Trophoblast cell (in vitro differentiated cells and primary cell): ENCODE results near the gene RNF175.
A peak's percentile ranks its signal among the peaks of the same experiment; 100 is the strongest.

Experiments
- DNase-seq, 2 donors: peaks; one replicate each; pipeline ENCODE4 v3.0.0-alpha.2; 2016
- H2AFZ ChIP-seq: 2 replicates; pipeline ENCODE4 v1.6.1; 2013; ENCODE audit warnings: low read length, moderate library complexity, mild to moderate bottlenecking; ENCODE audit not compliant: insufficient read depth, poor library complexity
- H2AK5ac ChIP-seq: 2 replicates; pipeline ENCODE4 v1.6.1; 2013; ENCODE audit warnings: mild to moderate bottlenecking, low read length
- H2BK120ac ChIP-seq: 2 replicates; pipeline ENCODE4 v1.6.1; 2013; ENCODE audit warnings: low read length, mild to moderate bottlenecking, moderate library complexity; ENCODE audit not compliant: insufficient read depth, poor library complexity
- H2BK12ac ChIP-seq: 2 replicates; pipeline ENCODE4 v1.6.1; 2013; ENCODE audit warnings: mild to moderate bottlenecking, low read length, moderate library complexity
- H2BK5ac ChIP-seq: 2 replicates; pipeline ENCODE4 v1.6.1; 2013; ENCODE audit warnings: low read length, low read depth, moderate library complexity, mild to moderate bottlenecking; ENCODE audit not compliant: poor library complexity
- H3K14ac ChIP-seq: 2 replicates; pipeline ENCODE4 v1.6.1; 2013; ENCODE audit warnings: mild to moderate bottlenecking, low read length
- H3K18ac ChIP-seq: 2 replicates; pipeline ENCODE4 v1.6.1; 2013; ENCODE audit warnings: mild to moderate bottlenecking, low read length
- H3K23ac ChIP-seq: 2 replicates; pipeline ENCODE4 v1.6.1; 2013; ENCODE audit warnings: low read length
- H3K27ac ChIP-seq: 2 replicates; pipeline ENCODE4 v1.5.1; 2013; ENCODE audit warnings: low read depth, mild to moderate bottlenecking, inconsistent platforms, low read length, moderate library complexity
- H3K27me3 ChIP-seq: 2 replicates; pipeline ENCODE4 v1.6.1; 2013; ENCODE audit warnings: inconsistent platforms, mild to moderate bottlenecking, low read length, moderate library complexity; ENCODE audit not compliant: insufficient read depth
- H3K36me3 ChIP-seq, 2 experiments: 1 replicate in 1 of 2; 2 replicates in 1 of 2; pipeline ENCODE4 v1.6.1; 2013; ENCODE audit warnings: low read length in 2 of 2, mild to moderate bottlenecking in 2 of 2, moderate library complexity in 1 of 2; ENCODE audit not compliant: insufficient read depth in 2 of 2, control insufficient read depth in 1 of 2
- H3K4ac ChIP-seq: 2 replicates; pipeline ENCODE4 v1.6.1; 2013; ENCODE audit warnings: low read depth, mild to moderate bottlenecking, low read length, moderate library complexity
- H3K4me1 ChIP-seq, 2 experiments: 1 replicate in 1 of 2; 2 replicates in 1 of 2; pipeline ENCODE4 v1.6.1; 2013; ENCODE audit warnings: low read length in 2 of 2, mild to moderate bottlenecking in 2 of 2, moderate library complexity in 1 of 2; ENCODE audit not compliant: insufficient read depth in 2 of 2, control insufficient read depth in 1 of 2
- H3K4me2 ChIP-seq: 2 replicates; pipeline ENCODE4 v1.6.1; 2013; ENCODE audit warnings: inconsistent platforms, mild to moderate bottlenecking, low read length, moderate library complexity
- H3K4me3 ChIP-seq: 2 replicates; pipeline ENCODE4 v1.5.1; 2013; ENCODE audit warnings: mild to moderate bottlenecking, low read depth, low read length, inconsistent platforms
- H3K79me1 ChIP-seq: one replicate; pipeline ENCODE4 v1.6.1; 2013; ENCODE audit warnings: low read length
- H3K79me2 ChIP-seq: 2 replicates; pipeline ENCODE4 v1.6.1; 2013; ENCODE audit warnings: low read length, mild to moderate bottlenecking; ENCODE audit not compliant: control insufficient read depth, insufficient read depth, poor library complexity
- H3K9ac ChIP-seq: 2 replicates; pipeline ENCODE4 v1.6.1; 2013; ENCODE audit warnings: mild to moderate bottlenecking, low read length
- H3K9me3 ChIP-seq: 2 replicates; pipeline ENCODE4 v1.6.1; 2013; ENCODE audit warnings: low read depth, mild to moderate bottlenecking, control low read depth, inconsistent platforms, low read length; ENCODE audit not compliant: insufficient read depth
- H4K12ac ChIP-seq: 2 replicates; pipeline ENCODE4 v1.6.1; 2013; ENCODE audit warnings: low read depth, mild to moderate bottlenecking, low read length, moderate library complexity
- H4K8ac ChIP-seq: 2 replicates; pipeline ENCODE4 v1.6.1; 2013; ENCODE audit warnings: low read depth, mild to moderate bottlenecking, low read length, moderate library complexity
- H4K91ac ChIP-seq: one replicate; pipeline ENCODE4 v1.6.1; 2013; ENCODE audit warnings: low read depth, mild to moderate bottlenecking, low read length, moderate library complexity
- WGBS: extraction: QIAGEN DNeasy Blood & Tissue Kit; methylation state at CpG from one replicate; pipeline ENCODE4 v1.1.7; 2013; ENCODE audit warnings: missing lambda C conversion rate; ENCODE audit not compliant: insufficient read length, insufficient coverage; ENCODE audit errors: extremely low coverage; 5-methylcytosine and 5-hydroxymethylcytosine counted together

Gene RNF175

DNA sequence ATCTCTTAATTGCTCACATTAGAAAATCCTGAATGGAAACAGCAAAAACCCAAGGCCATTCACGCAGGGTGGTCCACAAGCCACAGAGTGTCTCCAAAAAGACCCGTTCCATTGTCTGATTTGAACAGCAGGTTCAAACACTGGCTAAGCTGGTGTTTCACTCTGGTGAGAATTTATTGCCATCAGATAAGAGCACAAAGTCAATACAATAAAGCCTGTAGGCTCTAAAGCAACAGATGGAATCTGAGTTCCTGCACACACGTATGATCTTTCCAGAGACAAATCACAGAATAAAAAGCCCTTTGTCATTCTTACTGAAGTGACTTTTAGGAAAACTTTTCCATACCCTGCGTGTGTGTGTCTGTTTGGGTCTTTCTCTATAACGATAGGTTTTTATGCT lies 34.2 kb upstream of the RNF175 start:
- Histone ChIP-seq H3K9ac (no peak overlapping the region), H2BK12ac (no peak overlapping the region), H4K8ac (no peak overlapping the region), H3K27me3 (peaks cover 19% of the 10 kb centered on the region), H3K23ac (no peak overlapping the region), H3K4me3 (no peak overlapping the region), H2AFZ (no peak overlapping the region), H2AK5ac (no peak overlapping the region), H3K9me3 (no peaks in the 10 kb centered on the region), H3K18ac (no peak overlapping the region), H3K4me2 (no peak overlapping the region), H3K14ac (no peak overlapping the region), H3K27ac (no peak overlapping the region), H3K4me1 (peaks cover 32 to 34% of the 10 kb centered on the region in 2 experiments), H4K91ac (no peak overlapping the region), H3K4ac (no peak overlapping the region), H4K12ac (no peak overlapping the region), H2BK120ac (no peak overlapping the region), H3K36me3 (no peaks in the 10 kb centered on the region), H3K79me2 (peaks cover 2% of the 10 kb centered on the region), H3K79me1 (peaks cover 8% of the 10 kb centered on the region), H2BK5ac (no peak overlapping the region)
- no peak for DNase-seq
- no CpG with 5 or more reads among the region's 5 CpGs for WGBS

GRCh38 chr4:153792618-153793247 lies 32.9 kb upstream of the RNF175 start:
- peak overlapping the region; percentile 69 for H4K12ac ChIP-seq
- peak overlapping the region; percentile 77 for H2BK12ac ChIP-seq
- peaks cover 2% of the 10 kb centered on the region for H3K79me2 ChIP-seq
- peak overlapping the region; percentile 50 for H2AFZ ChIP-seq
- no peak for DNase-seq
- H2BK5ac ChIP-seq, result peak overlapping the region; percentile 29
- no peak overlapping the region for H3K27ac ChIP-seq
- no CpG with 5 or more reads among the region's 39 CpGs for WGBS
- H3K4me3 ChIP-seq, result peak overlapping the region; percentile 66
- H3K36me3 ChIP-seq, result no peaks in the 10 kb centered on the region
- peaks cover 8% of the 10 kb centered on the region for H3K79me1 ChIP-seq
- H3K4me2 ChIP-seq, result peak overlapping the region; percentile 57
- peaks cover 2% of the 10 kb centered on the region for H3K9me3 ChIP-seq
- H4K91ac ChIP-seq, result peak overlapping the region; percentile 85
- peaks cover 32% of the 10 kb centered on the region for H3K27me3 ChIP-seq
- peak overlapping the region; percentile 73 for H2BK120ac ChIP-seq
- no peak overlapping the region for H3K23ac ChIP-seq
- peak overlapping the region; percentile 61 for H3K9ac ChIP-seq
- no peak overlapping the region for H2AK5ac ChIP-seq
- H3K18ac ChIP-seq, result peak overlapping the region; percentile 88
- H4K8ac ChIP-seq, result peak overlapping the region; percentile 86
- no peak overlapping the region for H3K4ac ChIP-seq
- peaks cover 41 to 43% of the 10 kb centered on the region in 2 experiments for H3K4me1 ChIP-seq
- H3K14ac ChIP-seq, result peak overlapping the region; percentile 71

GRCh38 chr4:153791746-153792617 lies 32.2 kb upstream of the RNF175 start:
- H3K4ac ChIP-seq, result no peak overlapping the region
- H2BK12ac ChIP-seq, result peak overlapping the region; percentile 1
- no peak overlapping the region for H3K9ac ChIP-seq
- H3K4me2 ChIP-seq, result peak overlapping the region; percentile 57
- H3K27ac ChIP-seq, result no peak overlapping the region
- H2AFZ ChIP-seq, result peak overlapping the region; percentile 5
- peaks cover 8% of the 10 kb centered on the region for H3K79me1 ChIP-seq
- no CpG with 5 or more reads among the region's 37 CpGs for WGBS
- H3K9me3 ChIP-seq, result peaks cover 2% of the 10 kb centered on the region
- H2BK120ac ChIP-seq, result peak overlapping the region; percentile 23
- H2AK5ac ChIP-seq, result no peak overlapping the region
- H3K4me3 ChIP-seq, result peak overlapping the region; percentile 5
- H3K79me2 ChIP-seq, result peaks cover 2% of the 10 kb centered on the region
- peak overlapping the region; percentile 15 for H3K18ac ChIP-seq
- no peak overlapping the region for H4K12ac ChIP-seq
- H3K14ac ChIP-seq, result no peak overlapping the region
- no peak overlapping the region for H3K23ac ChIP-seq
- H3K4me1 ChIP-seq, result peaks cover 41 to 43% of the 10 kb centered on the region in 2 experiments
- H4K8ac ChIP-seq, result peak overlapping the region; percentile 3
- no peak for DNase-seq
- no peaks in the 10 kb centered on the region for H3K36me3 ChIP-seq
- no peak overlapping the region for H2BK5ac ChIP-seq
- peak overlapping the region; percentile 85 for H4K91ac ChIP-seq
- peaks cover 37% of the 10 kb centered on the region for H3K27me3 ChIP-seq

- peak overlapping the region; percentile 26 for H3K14ac ChIP-seq
- DNase-seq, result no peak
- peaks cover 8% of the 10 kb centered on the region for H3K79me1 ChIP-seq
- peak overlapping the region; percentile 53 for H2AFZ ChIP-seq
- peak overlapping the region; percentile 72 for H2BK12ac ChIP-seq
- H3K79me2 ChIP-seq, result peaks cover 2% of the 10 kb centered on the region
- H2AK5ac ChIP-seq, result peak overlapping the region; percentile 20
- H2BK5ac ChIP-seq, result no peak overlapping the region
- peaks cover 37% of the 10 kb centered on the region for H3K27me3 ChIP-seq
- peak overlapping the region; percentile 57 for H3K4me2 ChIP-seq
- peaks cover 2% of the 10 kb centered on the region for H3K9me3 ChIP-seq
- H3K4me1 ChIP-seq, result peaks cover 41 to 43% of the 10 kb centered on the region in 2 experiments
- H4K91ac ChIP-seq, result peak overlapping the region; percentile 53
- no peak overlapping the region for H3K18ac ChIP-seq
- H3K23ac ChIP-seq, result no peak overlapping the region
- no peak overlapping the region for H3K27ac ChIP-seq
- no CpG with 5 or more reads among the region's 51 CpGs for WGBS
- H2BK120ac ChIP-seq, result peak overlapping the region; percentile 13
- no peaks in the 10 kb centered on the region for H3K36me3 ChIP-seq
- peak overlapping the region; percentile 23 for H4K12ac ChIP-seq
- H3K4ac ChIP-seq, result no peak overlapping the region
- H3K4me3 ChIP-seq, result peak overlapping the region; percentile 13
- no peak overlapping the region for H3K9ac ChIP-seq
- H4K8ac ChIP-seq, result peak overlapping the region; percentile 7
Observed at GRCh38 chr4:153790962-153791551, 31.2 kb upstream of the RNF175 start.
